HG03469 (cell line): ENCODE results near the gene ACBD6.
"Not testable (repeated sequence)": the region's sequence is repeated elsewhere in the genome, so short reads cannot be mapped to it uniquely, and the experiment has no call there.

ENCODE experiments used
- ATAC-seq: cut with Tn5 transposase; IDR thresholded peaks from one replicate; pipeline ENCODE4 v1.9.1; 2021; ENCODE audit warnings: mild to moderate bottlenecking, moderate library complexity, moderate number of reproducible peaks; ENCODE audit not compliant: unreplicated experiment

Gene ACBD6

GRCh38 chr1:180502361-180503279 is at the start of gene ACBD6:
Gene ACBD6 (minus strand): TSS chr1:180502577. CDS start chr1:180502266, 311 bp downstream.
- ATAC-seq, result peak; percentile 69

DNA sequence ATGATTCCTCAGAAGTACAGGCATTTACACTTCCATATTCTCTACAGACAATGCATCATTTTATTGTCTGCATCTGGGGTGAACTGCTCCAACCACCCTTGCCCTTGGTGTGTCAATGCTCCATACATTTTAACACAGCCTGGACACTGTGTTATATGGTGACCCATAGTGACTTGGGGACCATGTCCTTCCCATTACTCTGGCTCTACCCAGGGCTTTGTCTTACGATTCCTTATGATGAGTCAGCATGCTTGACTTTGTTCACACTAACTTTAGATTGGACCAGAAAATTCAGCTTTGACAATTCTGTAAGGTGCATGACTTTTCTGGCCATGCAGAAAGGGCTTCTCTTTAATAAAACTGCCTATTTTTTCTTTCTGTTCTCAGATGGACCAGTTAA is 49.6 kb upstream of the ACBD6 start:
- no peak for ATAC-seq

GRCh38 chr1:180550241-180550640 is 47.9 kb upstream of the ACBD6 start:
- no peak for ATAC-seq

GRCh38 chr1:180549770-180550169 is 47.4 kb upstream of the ACBD6 start:
- ATAC-seq, result not testable (repeated sequence)

GRCh38 chr1:180548686-180549317 is 46.4 kb upstream of the ACBD6 start:
- ATAC-seq, result no peak

DNA sequence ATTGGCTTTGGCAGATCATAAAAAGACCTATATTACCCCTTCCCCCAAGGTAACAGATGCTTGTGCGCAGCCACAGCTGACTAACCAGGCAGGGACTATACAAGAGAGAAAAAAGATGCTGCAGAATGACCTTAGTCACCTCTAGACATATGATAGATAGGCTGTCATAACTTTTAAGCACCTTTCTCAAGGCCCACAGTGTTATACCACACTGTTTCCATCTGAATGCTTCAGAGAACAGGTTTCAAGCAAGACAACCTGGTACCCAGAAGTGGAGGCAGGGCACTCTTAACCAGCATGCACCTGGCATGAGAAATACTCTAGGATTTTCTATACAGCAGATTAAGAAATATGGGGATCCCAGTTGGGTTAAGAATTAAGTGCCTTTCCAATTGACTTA is 43.6 kb upstream of the ACBD6 start:
- ATAC-seq, result no peak

DNA sequence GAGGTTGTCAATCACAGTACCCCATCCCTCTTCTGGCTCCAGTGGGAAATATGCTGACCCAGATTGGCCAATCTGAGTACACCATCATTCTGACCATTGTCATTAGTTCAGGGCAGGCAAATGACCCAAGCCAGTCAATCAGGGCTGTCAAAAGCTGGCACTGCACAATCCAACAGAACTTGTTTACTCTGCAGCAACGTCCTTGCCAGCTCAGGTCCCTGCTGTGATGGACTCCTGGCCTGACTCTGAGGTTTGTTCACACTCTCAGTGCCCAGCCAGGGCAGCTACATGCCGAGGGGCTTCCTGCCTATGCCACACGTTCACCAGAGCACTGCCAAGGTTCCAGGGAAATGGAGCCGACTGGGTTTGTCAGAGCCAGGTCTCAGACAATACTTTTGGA is 41.7 kb upstream of the ACBD6 start:
- ATAC-seq, result no peak

DNA sequence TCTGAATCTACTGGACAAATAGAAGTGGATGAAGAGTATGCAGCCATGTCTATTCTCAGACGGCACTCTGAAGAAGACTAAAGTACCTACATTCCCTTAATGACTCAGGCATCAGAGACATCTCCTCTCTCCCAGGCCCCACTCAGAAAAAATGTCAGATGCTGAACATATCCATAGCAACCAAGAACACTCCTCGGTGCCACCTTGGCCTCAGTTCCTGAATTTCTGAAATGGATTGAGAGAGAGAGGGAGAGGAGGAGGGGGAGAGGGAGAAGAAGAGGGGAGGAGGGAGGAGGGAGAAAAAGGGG is 40.4 kb upstream of the ACBD6 start:
- no peak for ATAC-seq

DNA sequence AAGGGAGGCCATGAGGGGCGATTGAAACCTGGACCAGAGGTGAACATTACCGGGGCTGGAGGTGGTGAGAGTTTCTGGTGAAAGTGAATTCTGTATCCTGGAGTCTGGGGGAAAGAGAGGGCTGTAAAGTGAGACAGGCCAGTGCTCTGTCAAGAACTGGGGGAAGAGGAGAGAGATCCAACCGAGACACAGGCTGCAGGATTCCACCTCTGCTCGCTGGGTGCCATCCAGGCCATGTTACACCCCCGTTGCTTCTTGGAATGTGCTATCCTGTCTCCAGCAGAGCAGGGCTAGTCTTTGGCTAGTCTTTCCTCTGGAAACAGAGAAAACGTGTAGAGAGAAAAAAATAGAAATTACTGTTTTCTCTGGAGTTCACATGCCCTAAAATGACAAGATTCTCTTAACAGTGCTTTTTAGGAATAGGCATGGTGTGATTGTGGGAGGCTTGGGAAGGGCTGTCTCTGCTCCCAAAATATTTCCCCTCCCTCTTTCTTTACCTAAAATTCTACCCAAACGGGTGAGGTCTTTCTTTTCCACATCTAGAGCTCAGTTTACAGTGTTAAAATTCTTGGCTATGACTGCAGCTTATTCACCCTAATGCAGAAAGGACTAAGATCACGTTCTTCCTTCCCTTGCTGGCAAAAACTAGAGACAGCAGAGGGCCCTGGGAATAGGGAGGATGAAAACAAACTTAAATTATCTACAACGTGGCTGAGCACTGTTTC is 39.9 kb upstream of the ACBD6 start:
- no peak for ATAC-seq

DNA sequence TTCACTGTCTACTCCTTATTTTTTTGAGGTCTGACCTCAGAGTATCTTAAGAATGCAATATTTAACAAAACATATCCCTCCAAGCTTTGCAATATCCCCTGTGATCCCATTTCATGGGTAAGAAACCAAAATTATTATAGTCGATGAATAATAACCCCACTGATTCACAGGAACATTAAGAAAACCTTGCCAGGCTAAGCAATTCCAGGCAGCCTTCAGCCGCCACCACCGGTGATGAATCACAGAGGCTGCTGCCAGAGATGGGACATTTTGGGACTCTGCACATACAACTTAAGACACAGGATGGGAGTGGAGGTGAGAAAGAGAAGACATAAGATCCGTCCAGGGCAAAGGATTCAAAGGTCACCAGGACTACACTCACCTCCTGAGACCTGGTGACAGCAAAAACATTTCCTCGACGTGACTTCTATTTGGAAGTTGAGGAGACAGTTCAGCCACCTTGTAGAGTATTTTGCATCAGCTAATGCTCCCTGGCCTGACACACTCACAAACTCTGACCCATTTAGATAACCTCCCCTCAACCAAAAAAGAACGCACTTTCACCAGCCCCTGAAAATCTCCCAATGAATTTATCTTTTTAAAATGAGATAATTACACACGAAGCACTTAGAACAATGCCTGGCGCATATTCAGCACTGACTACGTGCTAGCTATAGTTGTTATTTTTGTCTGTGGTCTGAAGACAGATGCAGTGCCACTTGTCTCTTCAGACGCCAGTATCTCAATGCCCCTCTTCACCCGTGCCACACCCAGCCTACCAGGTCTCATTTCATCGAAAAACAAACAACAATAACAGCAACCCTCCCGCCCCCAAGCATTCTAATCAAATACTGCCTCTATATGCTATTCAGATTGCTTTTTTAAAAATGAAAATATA is 38.6 kb upstream of the ACBD6 start:
- no peak for ATAC-seq

GRCh38 chr1:180539136-180539535 is 36.8 kb upstream of the ACBD6 start:
- ATAC-seq, result no peak

DNA sequence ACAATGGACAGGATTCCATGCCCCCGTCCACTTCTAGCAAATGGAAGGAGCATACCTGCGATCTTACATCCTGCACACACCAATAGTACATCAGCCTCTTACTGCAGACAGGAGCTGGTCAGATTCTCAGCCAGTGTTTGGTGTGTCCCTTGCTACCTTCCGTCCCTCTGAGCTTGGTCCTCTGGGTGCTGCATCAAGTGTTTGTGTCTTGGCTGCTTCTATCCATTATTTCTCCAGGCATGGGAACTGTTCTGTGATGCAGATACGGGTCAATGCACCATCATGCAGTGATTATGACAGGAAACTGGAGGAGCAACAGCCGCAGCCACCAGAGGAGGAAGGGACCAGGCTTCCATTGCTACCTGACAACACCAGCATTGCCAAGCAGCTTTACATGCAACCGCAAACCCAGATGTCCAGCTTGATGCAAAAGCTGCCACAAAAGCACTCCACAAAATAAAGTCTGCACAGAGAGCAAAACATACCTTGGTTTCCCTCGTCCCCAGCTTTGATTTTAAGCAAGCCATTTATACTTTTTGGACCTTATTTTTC is 34.5 kb upstream of the ACBD6 start:
- no peak for ATAC-seq

DNA sequence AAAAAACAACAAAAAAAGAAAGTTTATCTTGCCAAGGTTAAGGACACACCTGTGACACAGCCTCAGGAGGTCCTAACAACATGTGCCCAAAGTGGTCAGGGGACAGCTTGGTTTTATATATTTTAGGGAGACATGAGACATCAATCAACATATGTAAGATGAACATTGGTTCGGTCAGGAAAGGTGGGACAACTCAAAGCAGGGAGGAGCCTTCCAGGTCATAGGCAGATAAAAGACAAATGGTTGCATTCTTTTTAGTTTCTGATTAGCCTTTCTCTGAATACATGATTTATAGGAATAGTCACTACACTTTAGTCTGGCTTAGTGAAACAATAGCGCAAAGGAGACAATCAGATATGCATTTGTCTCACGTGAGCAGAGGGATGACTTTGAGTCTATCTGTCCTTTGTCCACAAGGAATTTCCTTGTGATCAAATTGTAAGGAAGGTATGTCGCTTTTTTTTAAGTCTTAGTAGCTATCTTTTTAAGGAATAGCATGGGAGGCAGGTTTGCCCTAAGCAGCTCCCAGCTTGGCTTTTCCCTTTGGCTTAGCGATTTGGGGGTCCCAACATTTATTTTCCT is 33.1 kb upstream of the ACBD6 start:
- no peak for ATAC-seq

DNA sequence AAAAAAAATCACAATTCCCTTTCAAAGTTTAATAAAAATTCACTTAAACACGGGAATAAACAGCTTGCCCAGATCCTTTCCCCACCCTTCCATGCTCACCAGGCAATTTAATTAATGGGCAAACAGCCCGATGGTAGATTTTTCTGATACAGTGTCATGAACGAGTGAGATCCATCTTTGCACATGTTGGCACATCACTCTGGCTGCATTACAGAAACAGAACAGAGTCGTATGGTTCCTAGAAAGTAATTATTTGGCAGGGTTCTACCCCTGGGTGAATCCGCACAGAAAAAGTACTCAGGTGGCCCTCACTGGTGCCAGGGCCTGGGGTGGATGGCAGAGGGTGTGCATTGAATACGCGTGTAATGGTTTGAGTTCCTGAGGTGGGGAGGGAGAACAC is 31.8 kb upstream of the ACBD6 start:
- ATAC-seq, result no peak

DNA sequence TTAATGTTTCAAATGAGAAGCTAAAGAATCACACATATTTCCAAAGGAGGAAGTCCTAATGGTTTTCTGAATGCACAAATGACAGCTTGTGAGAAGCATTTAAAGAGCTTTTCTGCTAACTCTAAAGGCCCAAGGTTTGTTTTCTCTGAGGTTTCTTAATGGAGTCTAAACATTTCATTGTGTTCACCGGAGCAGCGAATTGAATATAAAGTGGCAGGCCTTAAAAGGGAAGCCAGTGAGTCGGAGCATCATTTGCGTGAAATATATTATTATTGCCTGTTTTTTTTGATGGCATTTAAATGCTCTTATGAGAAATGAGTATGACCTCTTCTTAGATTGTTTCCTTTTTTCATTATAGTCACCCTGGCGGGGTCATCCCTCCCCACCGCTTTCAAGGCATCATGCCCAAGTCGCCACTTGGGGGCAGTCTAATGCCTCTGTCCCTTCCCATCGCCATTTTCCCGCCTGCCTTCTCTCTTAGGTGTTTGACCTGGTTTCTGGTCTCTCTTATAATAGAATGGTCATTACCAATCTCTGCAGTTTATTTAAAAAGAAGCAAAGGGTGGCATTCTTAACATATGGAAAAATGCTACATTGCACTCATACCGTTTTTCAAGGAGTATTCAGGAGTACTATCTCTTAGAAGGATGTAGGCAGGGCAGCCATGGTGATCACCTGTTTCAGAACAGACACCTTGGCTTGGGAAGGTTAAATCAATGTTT is 31.1 kb upstream of the ACBD6 start:
- no peak for ATAC-seq

DNA sequence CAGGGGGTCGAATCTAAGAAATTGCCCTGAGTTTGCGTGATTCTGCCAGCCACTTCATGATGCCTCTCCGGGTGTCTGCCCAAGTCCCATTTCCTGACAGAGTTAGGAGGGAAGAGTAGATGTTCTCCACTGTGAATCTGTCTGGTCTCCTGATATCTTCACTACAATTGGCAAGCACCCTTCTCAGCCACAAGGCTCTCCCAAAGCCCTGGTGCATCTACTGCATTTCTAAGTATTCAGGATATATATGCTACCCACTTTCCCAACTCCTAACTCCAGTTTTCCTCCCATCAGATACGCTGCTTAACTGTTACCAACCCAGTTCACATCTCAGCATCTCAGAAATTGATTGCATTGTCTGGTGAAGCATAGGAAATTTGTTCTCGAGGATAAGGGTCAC is 30.5 kb upstream of the ACBD6 start:
- no peak for ATAC-seq

DNA sequence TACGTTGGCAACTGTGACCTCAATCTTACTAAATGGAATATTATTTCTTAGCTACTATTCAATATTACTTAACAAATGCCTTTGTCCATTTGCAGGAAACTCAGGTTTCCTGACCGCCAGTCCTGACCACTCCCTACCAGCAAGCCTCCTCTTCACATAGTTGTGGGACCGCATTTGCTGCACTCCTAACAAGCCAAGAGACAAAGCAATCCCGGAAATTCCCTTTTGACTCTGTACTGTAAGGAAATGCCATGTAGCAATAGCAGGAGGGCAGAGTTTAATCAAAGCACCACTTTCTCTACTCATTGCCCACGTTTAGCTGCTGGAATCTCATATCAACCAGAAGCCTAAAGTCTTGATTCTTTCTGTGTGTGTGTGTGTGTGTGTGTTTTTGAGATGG is 28.1 kb upstream of the ACBD6 start:
- ATAC-seq, result no peak

DNA sequence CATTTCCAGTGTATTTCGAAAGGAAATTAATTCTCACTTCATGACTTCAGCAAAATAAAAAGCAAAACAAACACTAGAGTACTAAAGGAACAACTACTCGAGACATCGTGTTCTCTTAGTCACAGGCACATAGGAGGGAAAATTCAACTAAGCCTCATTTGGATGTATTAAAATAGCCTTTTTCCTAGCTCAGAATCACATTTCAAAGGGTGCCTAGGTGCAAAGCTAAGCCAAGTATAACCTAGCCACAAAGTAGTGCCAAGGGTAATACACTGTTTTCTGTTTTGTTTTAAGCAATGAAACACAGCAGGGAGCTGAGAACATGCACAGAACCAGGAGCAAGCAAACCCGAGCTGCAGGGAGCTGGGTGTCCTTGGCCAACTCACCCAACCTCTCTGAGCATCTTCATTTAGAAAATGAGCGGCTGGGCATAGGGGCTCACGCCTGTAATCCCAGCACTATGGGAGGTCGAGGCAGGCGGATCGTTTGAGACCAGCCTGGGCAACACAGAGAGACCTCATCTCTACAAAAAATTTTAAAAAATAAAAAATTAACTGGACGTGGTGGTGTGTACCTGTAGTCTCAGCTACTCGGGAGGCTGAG is 26.6 kb upstream of the ACBD6 start:
- no peak for ATAC-seq

DNA sequence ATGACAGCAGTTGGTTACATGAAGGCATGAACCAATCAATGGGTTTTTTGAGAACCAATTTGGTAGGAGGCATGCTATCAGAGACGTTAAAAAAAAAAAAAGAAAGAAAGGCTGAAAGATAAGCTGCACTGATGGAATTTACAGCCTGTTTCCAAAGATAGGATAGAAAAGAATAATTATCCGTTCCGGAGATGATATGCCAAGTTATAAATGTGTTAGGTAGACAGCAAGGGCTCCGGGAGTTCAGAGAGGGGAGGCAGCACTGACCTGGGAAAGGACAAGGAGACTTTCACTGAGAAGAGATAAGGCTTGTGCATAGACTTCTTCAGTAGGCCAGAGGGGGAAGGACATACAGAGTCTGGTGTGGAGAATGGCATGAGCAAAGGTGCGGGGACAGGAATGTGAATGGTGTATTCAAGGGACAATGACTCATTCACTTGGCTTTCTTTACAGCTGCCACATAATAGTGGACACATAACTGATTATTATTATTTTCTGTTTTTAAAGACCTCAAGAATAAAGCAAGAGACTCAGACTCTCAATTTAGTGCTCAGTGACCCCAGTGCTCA is 24.8 kb upstream of the ACBD6 start:
- ATAC-seq, result no peak
